Smooth muscle cell (in vitro differentiated cells): ENCODE data around the gene FRS2. TPM values are rescaled to one million over a fixed set of nuclear protein-coding genes. Genes with fewer than 3 reads are reported as not detected.

Experiments used
- DNase-seq: peaks from one replicate; lab custom pipeline; 2025; ENCODE audit not compliant: unreplicated experiment; lab: John Stamatoyannopoulos, UW
- H2AFZ ChIP-seq: fragments of 200-600 bp; sonication (generic); 2 replicates; pipeline ENCODE4 v1.6.0; 2016; ENCODE audit warnings: antibody characterized with exemption, low read depth, mild to moderate bottlenecking
- H3F3A ChIP-seq: fragments of 200-600 bp; sonication (generic); 2 replicates; pipeline ENCODE4 v1.6.0; 2017; ENCODE audit warnings: antibody characterized with exemption, low read depth
- H3K27ac ChIP-seq: fragments of 200-600 bp; sonication (generic); 2 replicates; pipeline ENCODE4 v1.5.1; 2016; ENCODE audit warnings: low read depth, mild to moderate bottlenecking
- H3K27me3 ChIP-seq: fragments of 200-600 bp; sonication (generic); 2 replicates; pipeline ENCODE4 v1.6.1; 2016; ENCODE audit warnings: low read depth, mild to moderate bottlenecking
- H3K36me3 ChIP-seq: fragments of 200-600 bp; sonication (generic); 2 replicates; pipeline ENCODE4 v1.5.1; 2016; ENCODE audit warnings: low read depth
- H3K4me1 ChIP-seq: fragments of 200-600 bp; sonication (generic); 2 replicates; pipeline ENCODE4 v1.5.1; 2016; ENCODE audit warnings: low read depth
- H3K4me2 ChIP-seq: fragments of 200-600 bp; sonication (generic); 2 replicates; pipeline ENCODE4 v1.6.0; 2016; ENCODE audit warnings: mild to moderate bottlenecking
- H3K4me3 ChIP-seq: fragments of 200-600 bp; sonication (generic); 2 replicates; pipeline ENCODE4 v1.5.1; 2016; ENCODE audit warnings: mild to moderate bottlenecking
- H3K79me2 ChIP-seq: fragments of 200-600 bp; sonication (generic); 2 replicates; pipeline ENCODE4 v1.6.0; 2016; ENCODE audit warnings: low read depth, mild to moderate bottlenecking
- H3K9ac ChIP-seq: fragments of 200-600 bp; sonication (generic); 2 replicates; pipeline ENCODE4 v1.6.0; 2016; ENCODE audit warnings: low read depth
- H3K9me3 ChIP-seq: fragments of 200-600 bp; sonication (generic); replicated peaks from 2 replicates; pipeline ENCODE4 v1.5.1; 2016; ENCODE audit warnings: low read depth
- H4K20me1 ChIP-seq: fragments of 200-600 bp; sonication (generic); 2 replicates; pipeline ENCODE4 v1.6.0; 2016; ENCODE audit warnings: low read depth
- CTCF ChIP-seq: fragments of 200-600 bp; sonication (generic); IDR thresholded peaks from 2 replicates; pipeline ENCODE4 v1.5.1; 2017; ENCODE audit warnings: borderline replicate concordance, mild to moderate bottlenecking, antibody characterized with exemption; ENCODE audit not compliant: insufficient read depth, poor library complexity, severe bottlenecking
- WGBS: methylation state at CpG from one replicate; pipeline ENCODE4 v1.1.7; 2016; ENCODE audit warnings: low lambda C conversion rate; 5-methylcytosine and 5-hydroxymethylcytosine counted together
- polyA plus RNA-seq: library from polyadenylated mRNA; unstranded; fragments of >200 nt; fragmentation: Nextera tagmentation; extraction: Ambion mirVana; gene quantifications from 2 replicates; pipeline ENCODE4 v1.2.1, GENCODE V29; 2016
- total RNA-seq: library from RNA; depleted of rRNA; stranded (reverse); fragments of >200 nt; gene quantifications from 2 replicates; pipeline ENCODE4 v1.2.3, GENCODE V29; 2014

The FRS2 gene
- total and polyA plus RNA-seq, 2 experiments from 2014 or later = 23.8 to 90.2 TPM

GRCh38 chr12:69608114-69608513, 137.9 kb downstream of the FRS2 start:
- WGBS = 96% methylated on average over 2 of the region's 2 CpGs
- Histone ChIP-seq H2AFZ (no peak overlapping the region), H3K27ac (no peak overlapping the region), H3K4me2 (no peak overlapping the region), H3K4me3 (no peak overlapping the region), H4K20me1 (no peaks in the 10 kb centered on the region), H3K27me3 (no peaks in the 10 kb centered on the region), H3K9me3 (no peaks in the 10 kb centered on the region), H3K79me2 (no peaks in the 10 kb centered on the region), H3F3A (no peaks in the 10 kb centered on the region), H3K4me1 (no peaks in the 10 kb centered on the region), H3K9ac (no peak overlapping the region), H3K36me3 (peaks cover 4% of the 10 kb centered on the region)
- TF ChIP-seq CTCF = no peak
- DNase-seq = no peak

- no peak for TF ChIP-seq CTCF
- no peaks in the 10 kb centered on the region for H3F3A ChIP-seq
- no peaks in the 10 kb centered on the region for H3K27me3 ChIP-seq
- H2AFZ ChIP-seq = no peak overlapping the region
- WGBS = 94% methylated on average over 15 of the region's 15 CpGs
- H3K4me1 ChIP-seq = no peaks in the 10 kb centered on the region
- DNase-seq = no peak
- H3K79me2 ChIP-seq = no peaks in the 10 kb centered on the region
- no peak overlapping the region for H3K4me2 ChIP-seq
- H3K9me3 ChIP-seq = no peaks in the 10 kb centered on the region
- no peaks in the 10 kb centered on the region for H4K20me1 ChIP-seq
- H3K4me3 ChIP-seq = no peak overlapping the region
- H3K27ac ChIP-seq = no peak overlapping the region
- no peak overlapping the region for H3K9ac ChIP-seq
- H3K36me3 ChIP-seq = no peaks in the 10 kb centered on the region
Measured at GRCh38 chr12:69610126-69610525, 139.9 kb downstream of the FRS2 start.

GRCh38 chr12:69610729-69611128, 140.5 kb downstream of the FRS2 start, which contains the start of gene LRRC10:
LRRC10 (minus strand) TSS chr12:69610907; CDS start chr12:69610838, 69 bp downstream.
- H4K20me1 ChIP-seq = no peaks in the 10 kb centered on the region
- no peak for DNase-seq
- no peaks in the 10 kb centered on the region for H3K79me2 ChIP-seq
- no peak within 1 kb of the TSS for H3K27ac ChIP-seq
- no peak within 1 kb of the TSS for H3K9ac ChIP-seq
- no peaks in the 10 kb centered on the region for H3F3A ChIP-seq
- no peak within 1 kb of the TSS for H2AFZ ChIP-seq
- no peaks in the 10 kb centered on the region for H3K27me3 ChIP-seq
- H3K9me3 ChIP-seq = no peaks in the 10 kb centered on the region
- no peak within 1 kb of the TSS for H3K4me2 ChIP-seq
- no peaks in the 10 kb centered on the region for H3K36me3 ChIP-seq
- no peak for TF ChIP-seq CTCF
- no peak within 1 kb of the TSS for H3K4me3 ChIP-seq
- H3K4me1 ChIP-seq = no peaks in the 10 kb centered on the region
- 84% methylated on average over 11 of the region's 11 CpGs for WGBS

GRCh38 chr12:69613351-69613750, 143.2 kb downstream of the FRS2 start:
- Histone ChIP-seq H3K36me3 (no peaks in the 10 kb centered on the region), H3F3A (no peaks in the 10 kb centered on the region), H3K9ac (no peak overlapping the region), H3K4me1 (no peaks in the 10 kb centered on the region), H3K4me3 (no peak overlapping the region), H2AFZ (no peak overlapping the region), H3K9me3 (no peaks in the 10 kb centered on the region), H3K4me2 (no peak overlapping the region), H3K79me2 (no peaks in the 10 kb centered on the region), H4K20me1 (no peaks in the 10 kb centered on the region), H3K27me3 (no peaks in the 10 kb centered on the region), H3K27ac (no peak overlapping the region)
- TF ChIP-seq CTCF = no peak
- no peak for DNase-seq
